ENCODE data around the gene RCOR1. TPM values are rescaled to one million over a fixed set of nuclear protein-coding genes. Genes with fewer than 3 reads are reported as not detected.

RCOR1 gene
- total RNA-seq, 1 experiment from 2014 or later: 25.4 TPM

GRCh38 chr14:102739190-102739469, 146.7 kb downstream of the RCOR1 start:
- CTCF ChIA-PET: interaction anchor here (0.8 kb wide), 1 partner anchor 214 kb away, joined by 4 read pairs; no protein-coding TSS in a partner anchor

GRCh38 chr14:102746634-102747438, 154.4 kb downstream of the RCOR1 start:
- POLR2A ChIA-PET: no interaction called here
- Mint-ChIP-seq H3K4me3 (no peak overlapping the region), H3K9me3 (peaks cover 9% of the 10 kb centered on the region), H3K27ac (no peak overlapping the region), H3K4me1 (peaks cover 12% of the 10 kb centered on the region), H3K27me3 (ENCODE audit: low read depth) (no peaks in the 10 kb centered on the region), H3K36me3 (peaks cover 10% of the 10 kb centered on the region)
- ATAC-seq (no peak), DNase-seq (ENCODE audit: low spot score) (no peak)
- CTCF ChIA-PET: no interaction called here
- TF ChIP-seq, protein P1, sequence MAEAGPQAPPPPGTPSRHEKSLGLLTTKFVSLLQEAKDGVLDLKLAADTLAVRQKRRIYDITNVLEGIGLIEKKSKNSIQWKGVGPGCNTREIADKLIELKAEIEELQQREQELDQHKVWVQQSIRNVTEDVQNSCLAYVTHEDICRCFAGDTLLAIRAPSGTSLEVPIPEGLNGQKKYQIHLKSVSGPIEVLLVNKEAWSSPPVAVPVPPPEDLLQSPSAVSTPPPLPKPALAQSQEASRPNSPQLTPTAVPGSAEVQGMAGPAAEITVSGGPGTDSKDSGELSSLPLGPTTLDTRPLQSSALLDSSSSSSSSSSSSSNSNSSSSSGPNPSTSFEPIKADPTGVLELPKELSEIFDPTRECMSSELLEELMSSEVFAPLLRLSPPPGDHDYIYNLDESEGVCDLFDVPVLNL (CRISPR knock-in tag; IDR thresholded peaks at IDR 0.05; ENCODE audit: borderline replicate concordance, low read depth): no peak
- no peak for TF ChIP-seq ZNF416 (CRISPR knock-in tag; IDR thresholded peaks at IDR 0.05)

More at GRCh38 chr14:102739190-102739469, 146.7 kb downstream of the RCOR1 start:
- ATAC-seq (peak; percentile 32; the same call in 1 of the 2 replicates), DNase-seq (ENCODE audit: low spot score) (no peak)
- Mint-ChIP-seq H3K27me3 (ENCODE audit: low read depth) (no peaks in the 10 kb centered on the region), H3K27ac (no peak overlapping the region), H3K4me3 (no peak overlapping the region), H3K4me1 (no peaks in the 10 kb centered on the region), H3K9me3 (peaks cover 13% of the 10 kb centered on the region), H3K36me3 (peaks cover 14% of the 10 kb centered on the region)
- no peak for TF ChIP-seq SMAD3 (CRISPR knock-in tag; IDR thresholded peaks at IDR 0.05; ENCODE audit: borderline replicate concordance)
- no peak for TF ChIP-seq EMX1 (CRISPR knock-in tag; IDR thresholded peaks at IDR 0.05)
- TF ChIP-seq, protein P2, sequence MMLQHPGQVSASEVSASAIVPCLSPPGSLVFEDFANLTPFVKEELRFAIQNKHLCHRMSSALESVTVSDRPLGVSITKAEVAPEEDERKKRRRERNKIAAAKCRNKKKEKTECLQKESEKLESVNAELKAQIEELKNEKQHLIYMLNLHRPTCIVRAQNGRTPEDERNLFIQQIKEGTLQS (CRISPR knock-in tag; conservative IDR thresholded peaks at IDR 0.05): no peak
- TF ChIP-seq ZBTB21 (CRISPR knock-in tag; IDR thresholded peaks at IDR 0.05; ENCODE audit: borderline replicate concordance): no peak
- no peak for TF ChIP-seq IRF1 (CRISPR knock-in tag; IDR thresholded peaks at IDR 0.05)
- TF ChIP-seq FOXK1 (CRISPR knock-in tag; IDR thresholded peaks at IDR 0.05): no peak
- no peak for TF ChIP-seq CBFB (CRISPR knock-in tag; IDR thresholded peaks at IDR 0.05; ENCODE audit: low read depth)
- TF ChIP-seq PRRX2 (CRISPR knock-in tag; IDR thresholded peaks at IDR 0.05): no peak
- no peak for TF ChIP-seq TEAD4 (CRISPR knock-in tag; IDR thresholded peaks at IDR 0.05)
- no peak for TF ChIP-seq ZNF416 (CRISPR knock-in tag; IDR thresholded peaks at IDR 0.05)
- TF ChIP-seq, protein P3, sequence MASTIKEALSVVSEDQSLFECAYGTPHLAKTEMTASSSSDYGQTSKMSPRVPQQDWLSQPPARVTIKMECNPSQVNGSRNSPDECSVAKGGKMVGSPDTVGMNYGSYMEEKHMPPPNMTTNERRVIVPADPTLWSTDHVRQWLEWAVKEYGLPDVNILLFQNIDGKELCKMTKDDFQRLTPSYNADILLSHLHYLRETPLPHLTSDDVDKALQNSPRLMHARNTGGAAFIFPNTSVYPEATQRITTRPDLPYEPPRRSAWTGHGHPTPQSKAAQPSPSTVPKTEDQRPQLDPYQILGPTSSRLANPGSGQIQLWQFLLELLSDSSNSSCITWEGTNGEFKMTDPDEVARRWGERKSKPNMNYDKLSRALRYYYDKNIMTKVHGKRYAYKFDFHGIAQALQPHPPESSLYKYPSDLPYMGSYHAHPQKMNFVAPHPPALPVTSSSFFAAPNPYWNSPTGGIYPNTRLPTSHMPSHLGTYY (CRISPR knock-in tag; IDR thresholded peaks at IDR 0.05): no peak
- POLR2A ChIA-PET: no interaction called here

GRCh38 chr14:102748806-102749205, 156.4 kb downstream of the RCOR1 start:
- Mint-ChIP-seq H3K4me3 (no peak overlapping the region), H3K36me3 (peaks cover 2% of the 10 kb centered on the region; the same call in 1 of the 2 replicates), H3K27me3 (ENCODE audit: low read depth) (no peaks in the 10 kb centered on the region), H3K9me3 (no peaks in the 10 kb centered on the region), H3K27ac (no peak overlapping the region), H3K4me1 (peaks cover 12% of the 10 kb centered on the region)
- DNase-seq (ENCODE audit: low spot score) (no peak), ATAC-seq (no peak)
- ChIA-PET CTCF (interaction anchor here (0.6 to 1.8 kb wide), 6 partner anchors 13 to 155 kb away, joined by 3 to 12 read pairs (median 6); no protein-coding TSS in a partner anchor), POLR2A (no interaction called here)
- TF ChIP-seq ZNF121 (CRISPR knock-in tag; IDR thresholded peaks at IDR 0.05) (0 out of 2 replicates have a peak, but pooled peaks have one; percentile 41), SMAD4 (CRISPR knock-in tag; IDR thresholded peaks at IDR 0.05) (no peak)
